IPS DF 6.9 (cell line): Measurements from ENCODE around the gene TAAR8.
"Not testable (repeated sequence)": the region's sequence is repeated elsewhere in the genome, so short reads cannot be mapped to it uniquely, and the experiment has no call there.

Experiments used
- DNase-seq: peaks from one replicate; pipeline ENCODE4 v3.0.0-alpha.2; 2013; ENCODE audit warnings: low read depth, low spot score
- H3K27ac ChIP-seq: one replicate; pipeline ENCODE4 v1.5.1; 2013; ENCODE audit warnings: low read length, control low read depth
- H3K27me3 ChIP-seq: 2 replicates; pipeline ENCODE4 v1.6.1; 2013; ENCODE audit warnings: mild to moderate bottlenecking, low read length; ENCODE audit not compliant: control insufficient read depth, insufficient read depth
- H3K36me3 ChIP-seq: 2 replicates; pipeline ENCODE4 v1.6.1; 2013; ENCODE audit warnings: low read length; ENCODE audit not compliant: control insufficient read depth, insufficient read depth
- H3K4me1 ChIP-seq: 2 replicates; pipeline ENCODE4 v1.6.1; 2013; ENCODE audit warnings: low read length; ENCODE audit not compliant: control insufficient read depth, insufficient read depth
- H3K4me3 ChIP-seq: 2 replicates; pipeline ENCODE4 v1.5.1; 2013; ENCODE audit warnings: mild to moderate bottlenecking, low read length
- H3K9me3 ChIP-seq: 2 replicates; pipeline ENCODE4 v1.6.1; 2013; ENCODE audit warnings: low read length, inconsistent platforms; ENCODE audit not compliant: control insufficient read depth, insufficient read depth
- WGBS: extraction: QIAGEN DNeasy Blood & Tissue Kit; methylation state at CpG from one replicate; pipeline ENCODE4 v1.1.7; 2013; ENCODE audit warnings: mixed read lengths, missing lambda C conversion rate; ENCODE audit not compliant: insufficient read length, insufficient coverage; 5-methylcytosine and 5-hydroxymethylcytosine counted together

Gene TAAR8

DNA sequence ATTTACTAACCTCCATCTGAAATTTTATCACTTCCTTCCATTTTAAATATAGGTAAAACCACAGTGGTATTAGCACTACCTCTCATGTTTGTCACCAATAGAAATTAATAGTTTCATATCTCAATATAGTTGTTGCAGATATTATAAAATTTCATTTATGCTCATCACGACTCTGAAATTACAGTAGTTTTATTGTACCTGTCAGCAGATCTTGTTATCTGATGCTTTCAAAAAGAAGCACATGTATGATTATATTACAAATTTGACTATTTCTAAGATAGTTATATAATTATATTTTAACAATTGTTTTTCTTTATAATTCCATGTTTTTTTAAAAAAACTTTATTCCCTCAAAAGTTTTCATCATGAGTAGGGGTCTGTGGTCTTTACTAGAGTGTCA lies 32.2 kb downstream of the TAAR8 start:
- Histone ChIP-seq H3K9me3 (no peaks in the 10 kb centered on the region), H3K4me3 (no peak overlapping the region), H3K27me3 (no peaks in the 10 kb centered on the region), H3K27ac (no peak overlapping the region), H3K4me1 (no peaks in the 10 kb centered on the region), H3K36me3 (no peaks in the 10 kb centered on the region)
- DNase-seq, result no peak
- no CpG with 5 or more reads among the region's 1 CpG for WGBS

DNA sequence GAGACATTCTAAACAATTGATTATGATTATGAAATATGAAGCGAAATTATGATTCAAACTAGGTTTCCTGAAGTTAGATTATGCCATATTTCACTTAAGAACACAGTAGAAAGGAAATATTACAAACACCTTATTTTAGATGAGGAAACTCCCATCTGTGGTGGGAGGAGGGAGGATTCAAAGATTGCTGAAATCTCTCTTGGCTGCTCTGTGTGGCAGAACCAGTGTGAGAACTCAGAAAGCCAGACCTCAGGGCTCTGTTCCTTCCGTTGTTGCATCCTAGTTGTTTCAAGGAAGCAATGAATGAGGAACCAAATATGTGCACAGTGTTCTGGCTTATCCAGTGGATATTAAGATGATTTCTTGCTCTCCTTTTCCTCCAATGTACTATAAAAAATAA lies 35.0 kb downstream of the TAAR8 start:
- H3K27me3 ChIP-seq, result no peaks in the 10 kb centered on the region
- no peaks in the 10 kb centered on the region for H3K36me3 ChIP-seq
- no peak overlapping the region for H3K27ac ChIP-seq
- no peaks in the 10 kb centered on the region for H3K4me1 ChIP-seq
- H3K4me3 ChIP-seq, result no peak overlapping the region
- DNase-seq, result no peak
- H3K9me3 ChIP-seq, result no peaks in the 10 kb centered on the region
- 100% methylated on average over 1 of the region's 2 CpGs for WGBS

DNA sequence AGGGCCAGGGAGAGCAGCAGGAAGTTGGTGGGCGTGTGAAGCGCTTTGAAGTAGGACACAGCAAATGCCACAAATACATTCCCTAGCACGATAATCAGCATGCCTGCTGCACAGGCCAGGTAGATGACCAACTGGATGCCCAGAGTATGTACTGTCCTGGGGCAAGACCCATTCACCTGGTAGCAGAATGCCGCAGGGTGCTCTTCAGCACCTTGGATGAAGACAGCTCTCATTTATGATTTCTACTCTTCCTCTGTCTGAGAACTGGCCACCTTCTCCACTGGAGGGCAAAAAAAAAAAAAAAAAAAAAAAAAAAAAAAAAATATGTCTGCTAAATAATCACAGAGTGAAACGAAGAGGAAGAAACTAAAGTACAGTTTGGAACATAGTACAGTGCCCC lies 37.0 kb downstream of the TAAR8 start, which contains the start of gene TAAR5:
TAAR5 (minus strand) TSS at position 288 of the 400 bp plus-strand sequence; CDS start at position 233, 55 bp downstream.
- Histone ChIP-seq H3K36me3 (no peaks in the 10 kb centered on the region), H3K9me3 (no peaks in the 10 kb centered on the region), H3K4me1 (no peaks in the 10 kb centered on the region), H3K27me3 (no peaks in the 10 kb centered on the region), H3K27ac (no peak within 1 kb of the TSS), H3K4me3 (no peak within 1 kb of the TSS)
- no peak for DNase-seq
- no CpG with 5 or more reads among the region's 5 CpGs for WGBS

DNA sequence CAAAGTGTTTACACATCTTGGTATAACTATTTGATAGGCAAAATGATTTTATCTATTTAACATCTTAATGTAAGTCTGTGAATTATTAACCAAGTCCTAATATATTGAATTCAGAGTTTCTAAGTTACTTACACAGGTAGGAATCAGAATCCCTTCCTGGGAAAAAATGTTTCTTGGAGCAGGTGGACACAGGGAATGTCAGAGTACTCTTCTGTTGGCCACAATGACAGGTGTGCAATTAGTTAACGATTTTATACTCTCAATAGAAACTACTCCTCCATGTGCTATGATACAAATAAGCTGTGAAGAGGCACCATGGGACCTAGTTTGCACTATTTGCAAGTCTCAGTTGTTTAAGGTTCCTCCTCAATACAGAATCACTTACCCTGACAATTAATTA lies 37.9 kb downstream of the TAAR8 start:
- no peaks in the 10 kb centered on the region for H3K9me3 ChIP-seq
- no peaks in the 10 kb centered on the region for H3K36me3 ChIP-seq
- H3K4me3 ChIP-seq, result no peak overlapping the region
- no peaks in the 10 kb centered on the region for H3K4me1 ChIP-seq
- no CpG with 5 or more reads among the region's 1 CpG for WGBS
- H3K27me3 ChIP-seq, result no peaks in the 10 kb centered on the region
- no peak for DNase-seq
- H3K27ac ChIP-seq, result no peak overlapping the region

DNA sequence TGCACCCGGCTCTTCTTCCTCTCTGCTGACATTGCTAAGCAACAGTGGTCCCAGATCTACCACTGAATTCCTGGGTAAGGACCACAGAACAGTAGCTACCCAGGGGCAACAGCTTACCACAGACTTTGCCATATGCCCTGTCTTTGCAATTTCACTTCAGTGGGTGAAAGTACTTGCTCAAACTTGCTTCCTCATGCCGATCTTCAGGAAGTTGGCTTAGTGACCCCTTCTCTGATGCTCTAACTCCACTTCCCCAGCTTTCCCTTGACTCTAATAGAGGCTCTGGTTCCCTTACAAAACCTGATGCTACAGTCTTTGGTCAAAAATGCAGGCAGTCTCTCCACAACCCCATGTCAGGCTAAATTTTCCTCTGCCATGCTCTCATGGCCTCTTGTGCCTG lies 40.4 kb downstream of the TAAR8 start:
- Histone ChIP-seq H3K27ac (no peak overlapping the region), H3K36me3 (no peaks in the 10 kb centered on the region), H3K27me3 (no peaks in the 10 kb centered on the region), H3K4me3 (no peak overlapping the region), H3K4me1 (no peaks in the 10 kb centered on the region), H3K9me3 (no peaks in the 10 kb centered on the region)
- WGBS, result no CpG with 5 or more reads among the region's 2 CpGs
- no peak for DNase-seq

DNA sequence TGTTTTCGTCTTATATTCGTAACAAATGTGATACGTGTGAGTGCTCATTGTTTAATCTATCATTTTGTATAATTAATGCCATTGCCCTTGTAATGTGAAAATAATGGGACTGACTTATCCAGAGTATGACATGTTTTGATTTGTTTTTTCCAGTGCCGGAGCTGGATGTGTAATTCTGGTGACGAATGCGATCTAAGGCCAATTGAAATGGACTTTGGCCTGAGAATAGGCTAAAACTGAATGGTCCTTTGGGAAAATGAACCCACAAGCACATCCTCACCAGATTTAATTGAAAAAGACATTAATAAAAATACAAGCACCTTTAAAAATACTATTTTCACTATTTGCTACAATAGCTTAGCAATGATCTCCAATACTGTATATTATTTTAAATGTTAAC lies 43.7 kb downstream of the TAAR8 start:
- Histone ChIP-seq H3K27me3 (no peaks in the 10 kb centered on the region), H3K4me3 (no peak overlapping the region), H3K36me3 (no peaks in the 10 kb centered on the region), H3K9me3 (no peaks in the 10 kb centered on the region), H3K4me1 (no peaks in the 10 kb centered on the region), H3K27ac (no peak overlapping the region)
- no CpG with 5 or more reads among the region's 6 CpGs for WGBS
- no peak for DNase-seq

DNA sequence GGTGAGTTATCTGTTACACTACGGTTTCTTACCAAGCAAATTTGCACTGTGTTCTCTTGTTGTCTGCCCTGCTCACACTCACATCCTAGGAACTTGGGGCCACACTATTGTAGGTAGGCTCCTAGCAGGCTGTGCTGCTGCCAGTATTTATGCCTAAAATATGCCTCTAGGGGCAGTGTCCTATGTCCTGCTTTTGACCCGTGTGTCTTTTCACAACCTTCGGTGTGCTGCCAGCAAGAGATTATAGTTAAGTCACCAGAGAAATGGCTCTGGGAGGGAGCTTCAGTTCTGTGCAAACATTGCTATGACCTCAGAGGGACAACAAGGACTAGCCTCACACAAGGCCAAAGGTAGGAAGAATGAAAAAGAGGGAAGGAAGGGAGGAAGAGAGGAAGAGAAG lies 46.0 kb downstream of the TAAR8 start:
- WGBS, result no CpG with 5 or more reads among the region's 3 CpGs
- Histone ChIP-seq H3K36me3 (no peaks in the 10 kb centered on the region), H3K4me1 (no peaks in the 10 kb centered on the region), H3K4me3 (no peak overlapping the region), H3K9me3 (no peaks in the 10 kb centered on the region), H3K27ac (no peak overlapping the region), H3K27me3 (no peaks in the 10 kb centered on the region)
- DNase-seq, result peak; percentile 33

DNA sequence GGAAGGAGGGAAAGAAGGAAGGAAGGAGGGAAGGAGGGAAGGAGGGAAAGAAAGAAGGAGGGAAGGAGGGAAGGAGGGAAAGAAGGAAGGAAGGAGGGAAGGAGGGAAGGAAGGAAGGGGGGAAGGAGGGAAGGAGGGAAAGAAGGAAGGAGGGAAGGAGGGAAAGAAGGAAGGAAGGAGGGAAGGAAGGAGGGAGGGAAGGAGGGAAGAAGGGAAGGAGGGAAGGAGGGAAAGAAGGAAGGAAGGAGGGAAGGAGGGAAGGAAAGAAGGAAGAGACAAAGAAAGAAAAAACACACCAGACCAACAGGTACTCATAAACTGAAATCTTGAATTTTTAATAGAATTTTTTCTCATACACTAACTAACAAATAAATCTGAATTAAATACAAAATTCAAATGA lies 48.4 kb downstream of the TAAR8 start:
- H3K9me3 ChIP-seq, H3K27me3 ChIP-seq: not testable (repeated sequence)

More for the DNA sequence above, 48.4 kb downstream of the TAAR8 start:
- not testable (repeated sequence) for H3K36me3 ChIP-seq, DNase-seq, H3K4me3 ChIP-seq, H3K27ac ChIP-seq, H3K4me1 ChIP-seq
